ENCODE results near the gene SNAPC3. TPM values are rescaled to one million over a fixed set of nuclear protein-coding genes. Genes with fewer than 3 reads are reported as not detected.

Gene SNAPC3
- total RNA-seq, 1 experiment from 2014 or later = 28.0 TPM

GRCh38 chr9:15505921-15506320 is 83.2 kb downstream of the SNAPC3 start:
- Histone ChIP-seq H3K79me2 (ENCODE audit: insufficient read depth, low read length) (peaks cover 53% of the 10 kb centered on the region; the same call in 1 of the 2 replicates), H3K4ac (ENCODE audit: low read depth, low read length) (no peak overlapping the region), H3K9ac (ENCODE audit: extremely low read depth, insufficient read length, low read length) (no peak overlapping the region), H4K91ac (ENCODE audit: insufficient read length, low read depth, low read length) (no peak overlapping the region), H3K23ac (ENCODE audit: insufficient read length, low read depth, low read length) (no peak overlapping the region), H2BK15ac (ENCODE audit: low read depth, low read length) (no peak overlapping the region), H3K18ac (ENCODE audit: insufficient read length, low read depth, low read length) (no peak overlapping the region), H4K5ac (ENCODE audit: insufficient read length, low read depth, low read length) (no peak overlapping the region), H2BK12ac (ENCODE audit: insufficient read length, low read depth, low read length) (no peak overlapping the region), H2AFZ (ENCODE audit: low read length) (no peak overlapping the region), H2BK120ac (ENCODE audit: low read depth, low read length, poor library complexity, severe bottlenecking) (no peak overlapping the region), H3K27me3 (ENCODE audit: insufficient read depth, low read length) (no peaks in the 10 kb centered on the region), H3K27ac (ENCODE audit: insufficient read length, low read depth, low read length) (no peak overlapping the region), H3K4me1 (ENCODE audit: insufficient read depth, low read length) (no peaks in the 10 kb centered on the region; the same call in 1 of the 2 replicates), H3K14ac (ENCODE audit: insufficient read depth, low read length) (no peak overlapping the region), H3K79me1 (ENCODE audit: insufficient read depth, low read depth, low read length, poor library complexity, severe bottlenecking) (peaks cover 3% of the 10 kb centered on the region), H2BK5ac (ENCODE audit: insufficient read length, low read length) (no peak overlapping the region), H3K4me2 (ENCODE audit: insufficient read depth, insufficient read length, low read length) (no peak overlapping the region), H3K56ac (ENCODE audit: insufficient read length, low read depth, low read length) (no peak overlapping the region), H2AK5ac (ENCODE audit: insufficient read length, low read length) (no peak overlapping the region), H4K8ac (replicated peaks; ENCODE audit: insufficient read length, low read depth, low read length) (no peak overlapping the region), H3K23me2 (ENCODE audit: insufficient read length, low read depth, low read length, poor library complexity, severe bottlenecking) (peaks cover 3% of the 10 kb centered on the region), H3T11ph (ENCODE audit: low read length) (no peak overlapping the region), H2BK20ac (ENCODE audit: low read depth, low read length, poor library complexity, severe bottlenecking) (no peak overlapping the region), H4K20me1 (ENCODE audit: control insufficient read depth, insufficient read depth, insufficient read length) (peaks cover 4% of the 10 kb centered on the region), H3K9me3 (ENCODE audit: control insufficient read depth, low read depth, low read length) (no peaks in the 10 kb centered on the region)
- H3K27ac Mint-ChIP-seq = no peak overlapping the region
- no peak overlapping the region; a peak in 1 of 5 replicates for H3K4me3 Mint-ChIP-seq
- no peak; the same call in 2 of the 3 replicates for TF ChIP-seq CTCF (conservative IDR thresholded peaks at IDR 0.05)
- H3K4me1 Mint-ChIP-seq = peaks cover 28 to 37% of the 10 kb centered on the region in 2 experiments
- H3K9me3 Mint-ChIP-seq = peaks cover 0 to 2% of the 10 kb centered on the region in 2 experiments; a peak in 2 of 5 replicates
- DNase-seq = no peak
- no CpG with 5 or more reads among the region's 3 CpGs for WGBS (ENCODE audit: extremely low coverage, insufficient read length, low lambda C conversion rate)
- H3K36me3 Mint-ChIP-seq (ENCODE audit: insufficient read depth in 1 of 3, low read depth in 3 of 3) = peaks cover 66 to 84% (median 79%) of the 10 kb centered on the region in 3 experiments
- H3K27me3 Mint-ChIP-seq (ENCODE audit: low read depth) = no peaks in the 10 kb centered on the region

Data from H9 (cell line).